Neural progenitor cell (in vitro differentiated cells): ENCODE measurements around the gene AGBL4. TPM values are rescaled to one million over a fixed set of nuclear protein-coding genes. Genes with fewer than 3 reads are reported as not detected.

Source experiments
- DNase-seq: peaks from one replicate; pipeline ENCODE4 v3.0.0-alpha.2; 2016; ENCODE audit warnings: low spot score
- H2AFZ ChIP-seq: fragments of 200-600 bp; sonication (generic); replicated peaks from 2 replicates; pipeline ENCODE4 v1.6.1; 2016; ENCODE audit warnings: antibody characterized with exemption
- H3F3A ChIP-seq: fragments of 200-600 bp; sonication (generic); 2 replicates; pipeline ENCODE4 v1.6.1; 2016; ENCODE audit warnings: antibody characterized with exemption, low read depth
- H3K27ac ChIP-seq: fragments of 200-600 bp; sonication (generic); 2 replicates; pipeline ENCODE4 v1.5.1; 2016; ENCODE audit warnings: mild to moderate bottlenecking
- H3K27me3 ChIP-seq: fragments of 200-600 bp; sonication (generic); 2 replicates; pipeline ENCODE4 v1.6.1; 2016; ENCODE audit warnings: mild to moderate bottlenecking, moderate library complexity
- H3K36me3 ChIP-seq: fragments of 200-600 bp; sonication (generic); 2 replicates; pipeline ENCODE4 v1.5.1; 2016
- H3K4me1 ChIP-seq: fragments of 200-600 bp; sonication (generic); 2 replicates; pipeline ENCODE4 v1.6.1; 2016; ENCODE audit warnings: mixed run types
- H3K4me2 ChIP-seq: fragments of 200-600 bp; sonication (generic); 2 replicates; pipeline ENCODE4 v1.6.1; 2016
- H3K4me3 ChIP-seq: fragments of 200-600 bp; sonication (generic); 2 replicates; pipeline ENCODE4 v1.5.1; 2016
- H3K79me2 ChIP-seq: fragments of 200-600 bp; sonication (generic); 2 replicates; pipeline ENCODE4 v1.6.1; 2016; ENCODE audit warnings: low read depth
- H3K9ac ChIP-seq: fragments of 200-600 bp; sonication (generic); 2 replicates; pipeline ENCODE4 v1.6.1; 2016
- H3K9me3 ChIP-seq: fragments of 200-600 bp; sonication (generic); 2 replicates; pipeline ENCODE4 v1.5.1; 2016; ENCODE audit warnings: low read depth
- H4K20me1 ChIP-seq: fragments of 200-600 bp; sonication (generic); 2 replicates; pipeline ENCODE4 v1.6.1; 2016; ENCODE audit warnings: low read depth
- H3K27ac Mint-ChIP-seq: 3 replicates; pipeline ENCODE4 v1.8.0; 2021; ENCODE audit warnings: mixed read lengths
- H3K27me3 Mint-ChIP-seq: 2 replicates; pipeline ENCODE4 v1.8.0; 2022; ENCODE audit warnings: low read depth, mild to moderate bottlenecking, inconsistent platforms, moderate library complexity, mixed read lengths; ENCODE audit not compliant: insufficient read depth
- H3K36me3 Mint-ChIP-seq: 3 replicates; pipeline ENCODE4 v1.8.0; 2021; ENCODE audit warnings: mixed read lengths
- H3K4me1 Mint-ChIP-seq: 3 replicates; pipeline ENCODE4 v1.8.0; 2021; ENCODE audit warnings: mixed read lengths
- H3K4me3 Mint-ChIP-seq: 3 replicates; pipeline ENCODE4 v1.8.0; 2021; ENCODE audit warnings: mild to moderate bottlenecking, moderate library complexity, mixed read lengths
- H3K9me3 Mint-ChIP-seq: 3 replicates; pipeline ENCODE4 v1.8.0; 2020; ENCODE audit warnings: mixed read lengths
- EZH2 ChIP-seq: fragments of 200-600 bp; sonication (generic); IDR thresholded peaks from 2 replicates; pipeline ENCODE4 v1.6.1; 2017; ENCODE audit warnings: antibody characterized with exemption, mild to moderate bottlenecking, moderate library complexity
- EZH2phosphoT487 ChIP-seq: fragments of 200-600 bp; sonication (generic); IDR thresholded peaks from 2 replicates; pipeline ENCODE4 v1.6.1; 2017; ENCODE audit warnings: antibody characterized with exemption
- total RNA-seq: library from RNA; depleted of rRNA; stranded (reverse); fragments of >200 nt; gene quantifications from 2 replicates; pipeline ENCODE4 v1.2.3, GENCODE V29; 2015; ENCODE audit warnings: low replicate concordance
- TF ChIP-seq, protein P1 (sequence below): fragments of 200-600 bp; sonication (generic); IDR thresholded peaks from 2 replicates; pipeline ENCODE4 v1.5.1; 2017; ENCODE audit warnings: antibody characterized with exemption, mild to moderate bottlenecking

The AGBL4 gene
- total RNA-seq, 1 donor from 2014 or later, result 1.5 TPM

DNA sequence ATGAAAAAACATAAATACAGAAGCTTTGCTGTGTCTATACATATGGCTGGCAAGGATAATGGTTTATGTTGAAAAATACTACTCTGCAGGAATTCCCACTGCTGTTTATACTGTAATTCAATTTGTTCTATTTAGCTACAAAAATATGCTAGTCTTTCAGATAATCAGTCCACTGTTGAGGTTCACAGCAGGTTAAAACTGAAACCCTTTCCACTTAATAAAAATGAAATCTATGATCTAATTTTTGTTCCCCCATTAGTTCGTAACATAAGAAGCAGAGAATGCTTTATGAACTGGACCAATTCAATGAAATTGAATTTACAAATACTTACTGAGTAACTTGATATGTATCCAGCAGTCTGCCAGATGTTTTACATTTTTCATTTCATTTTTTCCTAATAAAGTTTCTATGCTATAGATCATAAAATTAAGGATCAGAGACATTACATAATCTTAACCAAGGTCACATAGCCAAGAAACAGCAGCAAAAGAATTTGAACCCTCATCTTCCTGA is 887.0 kb downstream of the AGBL4 start:
- Histone ChIP-seq H4K20me1 (no peaks in the 10 kb centered on the region), H3K27ac (no peak overlapping the region), H3K36me3 (no peaks in the 10 kb centered on the region), H3K4me2 (no peak overlapping the region), H3K4me1 (no peaks in the 10 kb centered on the region), H3F3A (no peaks in the 10 kb centered on the region), H3K27me3 (no peaks in the 10 kb centered on the region), H2AFZ (no peak overlapping the region), H3K9me3 (peaks cover 24% of the 10 kb centered on the region), H3K79me2 (no peaks in the 10 kb centered on the region), H3K4me3 (no peak overlapping the region), H3K9ac (no peak overlapping the region)
- Mint-ChIP-seq H3K9me3 (peaks cover 6% of the 10 kb centered on the region), H3K27ac (no peak overlapping the region), H3K27me3 (peaks cover 2% of the 10 kb centered on the region), H3K36me3 (no peaks in the 10 kb centered on the region), H3K4me1 (no peaks in the 10 kb centered on the region), H3K4me3 (no peak overlapping the region)
- no peak for TF ChIP-seq EZH2
- TF ChIP-seq, protein P1, sequence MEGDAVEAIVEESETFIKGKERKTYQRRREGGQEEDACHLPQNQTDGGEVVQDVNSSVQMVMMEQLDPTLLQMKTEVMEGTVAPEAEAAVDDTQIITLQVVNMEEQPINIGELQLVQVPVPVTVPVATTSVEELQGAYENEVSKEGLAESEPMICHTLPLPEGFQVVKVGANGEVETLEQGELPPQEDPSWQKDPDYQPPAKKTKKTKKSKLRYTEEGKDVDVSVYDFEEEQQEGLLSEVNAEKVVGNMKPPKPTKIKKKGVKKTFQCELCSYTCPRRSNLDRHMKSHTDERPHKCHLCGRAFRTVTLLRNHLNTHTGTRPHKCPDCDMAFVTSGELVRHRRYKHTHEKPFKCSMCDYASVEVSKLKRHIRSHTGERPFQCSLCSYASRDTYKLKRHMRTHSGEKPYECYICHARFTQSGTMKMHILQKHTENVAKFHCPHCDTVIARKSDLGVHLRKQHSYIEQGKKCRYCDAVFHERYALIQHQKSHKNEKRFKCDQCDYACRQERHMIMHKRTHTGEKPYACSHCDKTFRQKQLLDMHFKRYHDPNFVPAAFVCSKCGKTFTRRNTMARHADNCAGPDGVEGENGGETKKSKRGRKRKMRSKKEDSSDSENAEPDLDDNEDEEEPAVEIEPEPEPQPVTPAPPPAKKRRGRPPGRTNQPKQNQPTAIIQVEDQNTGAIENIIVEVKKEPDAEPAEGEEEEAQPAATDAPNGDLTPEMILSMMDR, result no peak
- TF ChIP-seq EZH2phosphoT487, result no peak
- DNase-seq, result no peak

DNA sequence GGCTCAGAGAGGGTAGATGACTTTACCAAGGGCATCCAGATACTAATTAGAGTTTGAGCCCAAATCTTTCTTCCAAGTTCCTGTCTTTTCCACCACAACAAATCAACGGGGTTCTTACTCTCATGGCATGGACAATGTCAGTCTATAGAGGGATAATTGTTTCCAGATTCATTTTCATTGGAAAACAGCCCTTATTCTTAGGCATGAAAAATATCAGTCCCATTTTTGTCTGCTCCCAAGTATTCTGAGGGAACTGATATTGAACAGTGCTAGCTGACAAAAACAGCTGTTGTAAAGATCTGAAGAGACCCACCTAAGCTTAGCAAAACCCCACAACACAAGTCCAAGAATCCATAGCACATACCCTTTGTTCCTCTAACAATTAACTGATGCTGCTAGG is 898.0 kb downstream of the AGBL4 start:
- no peak overlapping the region for H3K4me3 Mint-ChIP-seq
- Histone ChIP-seq H3K79me2 (no peaks in the 10 kb centered on the region), H3K27ac (no peak overlapping the region), H3K9me3 (peaks cover 19% of the 10 kb centered on the region), H3K36me3 (no peaks in the 10 kb centered on the region), H3F3A (no peaks in the 10 kb centered on the region), H2AFZ (no peak overlapping the region), H3K4me3 (no peak overlapping the region), H3K4me2 (no peak overlapping the region), H3K27me3 (no peaks in the 10 kb centered on the region), H3K4me1 (no peaks in the 10 kb centered on the region), H3K9ac (no peak overlapping the region), H4K20me1 (no peaks in the 10 kb centered on the region)
- peaks cover 11% of the 10 kb centered on the region for H3K9me3 Mint-ChIP-seq
- no peak for DNase-seq
- no peaks in the 10 kb centered on the region for H3K4me1 Mint-ChIP-seq
- H3K27ac Mint-ChIP-seq, result no peak overlapping the region
- H3K27me3 Mint-ChIP-seq, result no peaks in the 10 kb centered on the region
- no peaks in the 10 kb centered on the region for H3K36me3 Mint-ChIP-seq
- TF ChIP-seq EZH2, result no peak
- TF ChIP-seq EZH2phosphoT487, result no peak
- TF ChIP-seq, protein P1, result no peak

DNA sequence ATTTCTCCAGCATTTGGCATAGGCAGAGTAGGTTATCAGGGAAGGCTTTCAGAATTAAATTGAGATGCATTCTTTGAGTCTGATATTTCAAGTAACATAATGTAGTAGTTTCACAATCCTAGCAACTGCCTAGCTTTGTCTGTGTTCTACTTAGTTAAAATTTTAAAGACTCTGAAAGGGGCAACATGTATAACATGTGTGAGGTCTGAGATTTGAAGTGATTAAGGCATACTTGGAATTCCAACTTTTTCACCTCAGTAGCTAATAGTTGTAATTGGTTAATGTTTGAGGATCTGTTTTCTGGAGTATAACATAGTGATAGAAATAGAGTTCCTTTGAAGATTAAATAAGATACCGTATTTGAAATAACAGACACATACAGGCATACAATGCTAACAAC is 911.8 kb downstream of the AGBL4 start:
- Histone ChIP-seq H4K20me1 (no peaks in the 10 kb centered on the region), H3F3A (no peaks in the 10 kb centered on the region), H3K36me3 (no peaks in the 10 kb centered on the region), H3K4me3 (no peak overlapping the region), H3K79me2 (no peaks in the 10 kb centered on the region), H3K4me1 (no peaks in the 10 kb centered on the region), H3K4me2 (no peak overlapping the region), H3K27ac (no peak overlapping the region), H2AFZ (no peak overlapping the region), H3K9ac (no peak overlapping the region), H3K27me3 (no peaks in the 10 kb centered on the region), H3K9me3 (peaks cover 29% of the 10 kb centered on the region)
- Mint-ChIP-seq H3K27ac (no peak overlapping the region), H3K9me3 (peaks cover 13% of the 10 kb centered on the region), H3K4me1 (no peaks in the 10 kb centered on the region), H3K4me3 (no peak overlapping the region), H3K27me3 (peaks cover 2% of the 10 kb centered on the region), H3K36me3 (no peaks in the 10 kb centered on the region)
- no peak for TF ChIP-seq EZH2phosphoT487
- TF ChIP-seq, protein P1, result no peak
- TF ChIP-seq EZH2, result no peak
- DNase-seq, result no peak
